Measurements from ENCODE around the gene CCDC190.

Gene CCDC190

DNA sequence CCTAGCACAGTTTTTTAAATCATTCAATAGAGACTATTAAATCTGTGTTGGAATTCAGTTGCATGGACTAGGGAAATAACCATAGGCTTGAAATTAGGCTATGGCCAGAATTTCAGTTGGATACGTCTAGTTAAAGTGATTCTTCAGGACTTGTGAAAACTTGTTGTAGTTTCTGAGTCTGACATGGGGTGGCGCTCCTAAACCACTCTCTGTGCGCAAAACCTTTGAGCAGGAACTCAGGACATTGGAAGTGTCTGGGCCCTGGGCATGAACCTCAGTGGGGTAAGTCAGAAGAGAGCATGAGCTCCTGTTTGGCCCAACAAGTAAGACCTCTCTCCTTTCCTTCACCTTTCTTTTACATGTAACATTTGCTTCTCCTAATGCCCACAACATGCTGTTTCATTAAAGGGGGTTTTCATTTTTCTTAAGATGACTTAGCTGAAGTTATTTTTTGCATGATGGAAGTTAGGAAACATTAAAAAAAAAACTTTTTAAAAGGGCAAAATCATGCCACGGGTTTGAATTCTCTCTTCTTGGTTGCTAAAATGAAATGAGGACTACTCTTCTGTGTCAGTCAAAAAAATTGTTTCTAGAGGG, 17.1 kb upstream of the CCDC190 start:
- in situ Hi-C loops (cut with HindIII; ENCODE audit: low sequenced_read_pairs): no loop called here

GRCh38 chr1:162877412-162877811, 16.4 kb upstream of the CCDC190 start:
- in situ Hi-C loops (cut with HindIII; ENCODE audit: low sequenced_read_pairs): no loop called here

- in situ Hi-C loops (cut with HindIII; ENCODE audit: low sequenced_read_pairs): no loop called here
Observed at GRCh38 chr1:162876751-162877150, 15.8 kb upstream of the CCDC190 start.

DNA sequence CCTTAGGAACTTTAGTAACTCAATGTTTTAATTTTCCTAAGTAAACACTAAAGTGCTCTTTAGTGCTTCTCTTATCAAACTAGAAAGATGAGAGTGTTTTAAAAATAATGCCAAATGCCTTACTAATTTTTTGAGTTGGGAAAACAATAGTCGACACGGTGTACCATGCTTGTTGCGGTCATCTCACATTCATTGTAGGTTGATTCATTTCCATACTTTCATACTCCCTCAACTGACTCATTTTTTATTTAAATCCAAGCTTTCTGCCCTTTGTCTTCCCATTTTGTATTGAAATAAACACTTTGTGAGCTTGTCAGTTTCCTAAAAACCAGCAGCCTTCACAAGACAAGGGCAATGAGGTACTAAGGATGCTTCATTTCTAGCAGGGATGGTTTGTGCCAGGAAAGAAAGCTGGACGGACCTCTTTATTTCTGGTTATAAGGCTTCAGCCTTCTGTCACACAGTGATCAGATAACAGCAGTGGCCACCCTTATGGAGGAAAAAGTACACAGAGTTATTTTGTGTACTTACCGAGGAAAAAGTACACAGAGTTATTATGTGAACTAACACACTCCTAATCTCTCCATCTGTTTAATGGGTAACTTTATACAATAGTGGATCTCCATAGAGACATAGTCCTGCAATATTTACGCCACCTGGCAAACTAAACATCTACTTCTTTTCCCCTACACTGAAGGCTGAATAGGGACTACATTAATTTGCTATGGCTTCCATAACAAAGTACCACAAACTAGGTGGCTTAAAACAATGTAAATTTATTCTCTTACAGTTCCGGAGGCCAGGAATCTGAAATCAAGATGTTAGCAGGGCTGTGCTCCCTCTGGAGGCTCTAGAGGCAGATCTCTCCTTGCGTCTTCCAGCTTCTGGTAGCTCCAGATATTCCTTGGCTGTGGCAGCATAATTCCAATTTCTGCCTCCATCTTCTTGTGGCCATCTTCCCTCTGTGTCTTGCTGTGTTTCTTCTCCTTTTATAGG, 13.0 kb upstream of the CCDC190 start:
- in situ Hi-C loops (cut with HindIII; ENCODE audit: low sequenced_read_pairs): loop anchor here (25.0 kb wide), 1 partner anchor 188 kb away; the partner anchor contains the start of gene RGS4

DNA sequence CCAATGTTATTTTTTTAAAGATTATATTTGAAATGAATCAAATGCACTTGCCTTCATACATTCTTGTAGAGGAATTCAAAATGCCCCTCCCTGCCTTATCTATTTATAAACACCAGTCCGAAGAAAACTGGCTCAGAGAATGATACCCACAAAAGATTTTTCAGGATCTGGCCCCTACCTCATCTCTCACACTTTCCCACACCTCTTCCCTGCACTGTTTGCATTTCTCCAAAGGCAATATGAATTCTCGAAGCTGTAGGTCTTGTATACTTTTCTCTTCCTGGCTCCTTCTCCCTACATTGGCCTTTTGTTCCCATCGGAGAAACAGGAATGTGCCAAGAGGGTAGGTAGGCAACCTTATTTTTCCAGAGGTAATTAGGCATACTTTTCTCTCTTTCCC, 12.0 kb upstream of the CCDC190 start:
- in situ Hi-C loops (cut with HindIII; ENCODE audit: low sequenced_read_pairs): loop anchor here (25.0 kb wide), 1 partner anchor 189 kb away; the partner anchor contains the start of gene RGS4

- in situ Hi-C loops (cut with HindIII; ENCODE audit: low sequenced_read_pairs): loop anchor here (25.0 kb wide), 1 partner anchor 191 kb away; the partner anchor contains the start of gene RGS4
Observed at GRCh38 chr1:162871417-162871816, 10.4 kb upstream of the CCDC190 start.

GRCh38 chr1:162868972-162869371, 8.0 kb upstream of the CCDC190 start:
- in situ Hi-C loops (cut with HindIII; ENCODE audit: low sequenced_read_pairs): loop anchor here (25.0 kb wide), 1 partner anchor 193 kb away; the partner anchor contains the start of gene RGS4

DNA sequence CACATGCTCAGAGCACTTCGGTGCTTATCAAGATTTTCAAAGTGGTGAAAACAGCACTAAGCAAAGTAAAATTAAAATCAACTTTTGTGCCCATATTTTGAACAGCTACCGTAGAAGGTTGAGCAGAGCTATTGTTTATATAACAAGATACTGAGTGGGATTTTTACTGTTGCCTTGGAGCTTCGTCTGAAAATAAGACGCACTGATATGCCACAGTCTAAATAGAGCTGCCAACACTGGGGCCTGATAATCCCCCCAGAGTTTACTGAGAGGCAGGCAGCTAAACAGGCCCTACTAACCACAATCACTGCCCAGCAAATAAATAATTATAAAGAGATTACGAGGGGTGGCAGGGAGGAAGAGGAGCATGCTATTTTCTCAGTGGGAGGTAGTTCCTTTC, 650 bp upstream of the CCDC190 start:
- in situ Hi-C loops (cut with HindIII; ENCODE audit: low sequenced_read_pairs): loop anchor here (5.0 to 25.0 kb wide), 2 partner anchors 201 to 466 kb away; partner anchors contain the start of gene RGS4

GRCh38 chr1:162859191-162859590, 1.8 kb downstream of the CCDC190 start:
- in situ Hi-C loops (cut with HindIII; ENCODE audit: low sequenced_read_pairs): loop anchor here (25.0 kb wide), 1 partner anchor 203 kb away; the partner anchor contains the start of gene RGS4

GRCh38 chr1:162857850-162858249, 3.1 kb downstream of the CCDC190 start:
- in situ Hi-C loops (cut with HindIII; ENCODE audit: low sequenced_read_pairs): loop anchor here (25.0 kb wide), 1 partner anchor 204 kb away; the partner anchor contains the start of gene RGS4

DNA sequence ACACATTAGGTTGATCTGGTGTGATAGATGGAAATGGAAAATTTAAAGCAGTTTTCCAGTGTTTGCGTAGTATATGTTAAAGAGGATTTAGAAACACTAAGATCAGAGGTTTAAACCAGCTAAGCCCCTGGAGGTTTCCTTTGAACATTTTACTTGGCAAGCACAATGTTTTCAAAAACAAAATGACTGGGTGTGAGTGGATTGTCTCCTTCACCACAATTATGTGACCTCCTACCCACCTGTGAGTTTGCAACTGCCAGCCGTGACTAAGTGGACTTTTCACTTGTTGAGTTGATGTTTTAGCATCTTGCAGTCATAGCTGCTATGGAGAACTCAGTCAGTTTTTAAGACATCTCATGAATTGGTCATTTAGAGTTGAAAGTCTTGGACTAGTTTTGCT, 4.7 kb downstream of the CCDC190 start:
- in situ Hi-C loops (cut with HindIII; ENCODE audit: low sequenced_read_pairs): loop anchor here (25.0 kb wide), 1 partner anchor 206 kb away; the partner anchor contains the start of gene RGS4

DNA sequence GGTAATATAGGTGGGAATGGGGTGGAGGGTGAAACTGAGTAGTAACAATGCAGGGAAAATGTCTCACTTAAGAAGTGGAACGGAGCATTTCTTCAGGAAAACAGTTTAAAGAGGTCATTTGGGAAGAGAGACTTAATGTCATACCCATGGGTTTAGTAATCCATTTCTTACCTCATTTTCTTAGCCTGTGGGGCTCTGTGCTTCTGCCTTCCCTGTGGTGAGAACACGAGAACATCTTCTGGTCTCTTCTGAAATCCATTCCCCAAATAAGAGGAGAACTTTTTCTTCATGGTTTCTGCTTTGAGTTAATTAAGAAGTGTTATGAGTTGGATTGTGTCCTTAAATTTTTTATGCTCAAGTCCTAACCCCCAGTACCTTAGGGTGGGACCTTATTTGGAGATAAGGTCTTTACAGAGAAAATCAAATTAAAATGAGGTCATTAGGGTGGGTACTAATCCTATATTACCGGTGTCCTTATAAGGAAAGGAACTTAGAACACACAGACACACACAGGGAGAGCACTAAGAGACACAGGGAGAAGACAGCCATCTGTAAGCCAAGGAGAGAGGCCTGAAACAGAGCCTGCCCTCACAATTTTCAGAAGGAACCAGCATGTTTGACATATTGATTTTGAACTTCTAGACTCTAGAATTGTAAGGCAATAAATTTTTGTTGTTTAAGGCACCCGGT, 5.4 kb downstream of the CCDC190 start:
- in situ Hi-C loops (cut with HindIII; ENCODE audit: low sequenced_read_pairs): loop anchor here (25.0 kb wide), 1 partner anchor 207 kb away; the partner anchor contains the start of gene RGS4

DNA sequence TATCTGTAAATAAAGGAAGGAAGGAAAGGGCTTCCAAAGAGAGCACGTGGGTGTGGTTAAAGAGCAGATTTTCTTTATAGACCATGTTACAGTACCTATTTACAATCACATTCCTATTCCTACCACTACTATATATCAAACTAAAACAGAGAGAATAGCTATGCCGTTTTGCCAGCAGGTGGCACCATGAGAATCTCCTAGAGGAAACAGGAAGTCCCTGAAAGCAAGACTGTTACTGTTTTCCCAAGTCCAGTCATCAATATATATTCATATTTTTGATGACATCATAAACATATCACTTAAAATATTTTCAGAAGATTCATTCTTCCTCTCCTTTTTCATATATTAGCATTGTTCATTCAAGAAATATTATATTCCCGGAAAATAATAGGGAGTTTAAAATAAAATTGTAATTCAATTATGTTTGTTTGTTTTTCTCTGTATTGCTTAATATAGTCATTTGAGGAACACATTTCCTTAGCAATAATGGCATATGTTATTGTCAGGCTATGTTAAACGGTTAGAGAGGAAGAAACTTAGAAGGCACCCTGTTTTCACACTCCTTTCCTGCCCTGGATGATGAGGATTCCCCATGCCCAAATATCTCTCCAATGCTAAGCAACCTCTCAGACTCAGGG, 6.6 kb downstream of the CCDC190 start:
- in situ Hi-C loops (cut with HindIII; ENCODE audit: low sequenced_read_pairs): loop anchor here (5.0 to 25.0 kb wide), 2 partner anchors 48 to 208 kb away; partner anchors contain the start of gene RGS4

GRCh38 chr1:162851341-162851740, 9.6 kb downstream of the CCDC190 start:
- in situ Hi-C loops (cut with HindIII; ENCODE audit: low sequenced_read_pairs): loop anchor here (5.0 to 25.0 kb wide), 2 partner anchors 51 to 211 kb away; partner anchors contain the start of gene RGS4

DNA sequence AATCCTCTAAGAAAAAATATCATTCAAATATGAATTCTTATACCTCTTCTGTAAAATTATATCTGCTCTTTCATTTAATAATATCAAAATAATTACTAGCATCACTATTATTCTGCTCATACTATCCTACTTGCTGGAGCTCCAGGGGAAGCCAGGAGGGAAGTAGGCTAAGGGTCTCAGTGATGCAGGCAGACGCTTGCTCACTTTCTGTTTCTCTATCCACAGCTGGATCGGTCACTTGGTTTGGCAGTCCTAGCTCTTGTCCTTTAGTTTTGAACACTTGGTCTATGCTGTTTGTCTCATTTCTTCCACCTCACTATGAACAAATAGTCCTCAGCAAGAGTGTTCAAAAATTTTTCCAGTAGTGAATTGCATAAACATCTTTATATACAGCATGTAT, 11.3 kb downstream of the CCDC190 start:
- in situ Hi-C loops (cut with HindIII; ENCODE audit: low sequenced_read_pairs): loop anchor here (5.0 to 25.0 kb wide), 3 partner anchors 53 to 465 kb away; partner anchors contain the start of gene RGS4

- in situ Hi-C loops (cut with HindIII; ENCODE audit: low sequenced_read_pairs): loop anchor here (10.0 kb wide), 1 partner anchor 467 kb away; no protein-coding TSS in a partner anchor
Observed at GRCh38 chr1:162847839-162848453, 13.0 kb downstream of the CCDC190 start.

DNA sequence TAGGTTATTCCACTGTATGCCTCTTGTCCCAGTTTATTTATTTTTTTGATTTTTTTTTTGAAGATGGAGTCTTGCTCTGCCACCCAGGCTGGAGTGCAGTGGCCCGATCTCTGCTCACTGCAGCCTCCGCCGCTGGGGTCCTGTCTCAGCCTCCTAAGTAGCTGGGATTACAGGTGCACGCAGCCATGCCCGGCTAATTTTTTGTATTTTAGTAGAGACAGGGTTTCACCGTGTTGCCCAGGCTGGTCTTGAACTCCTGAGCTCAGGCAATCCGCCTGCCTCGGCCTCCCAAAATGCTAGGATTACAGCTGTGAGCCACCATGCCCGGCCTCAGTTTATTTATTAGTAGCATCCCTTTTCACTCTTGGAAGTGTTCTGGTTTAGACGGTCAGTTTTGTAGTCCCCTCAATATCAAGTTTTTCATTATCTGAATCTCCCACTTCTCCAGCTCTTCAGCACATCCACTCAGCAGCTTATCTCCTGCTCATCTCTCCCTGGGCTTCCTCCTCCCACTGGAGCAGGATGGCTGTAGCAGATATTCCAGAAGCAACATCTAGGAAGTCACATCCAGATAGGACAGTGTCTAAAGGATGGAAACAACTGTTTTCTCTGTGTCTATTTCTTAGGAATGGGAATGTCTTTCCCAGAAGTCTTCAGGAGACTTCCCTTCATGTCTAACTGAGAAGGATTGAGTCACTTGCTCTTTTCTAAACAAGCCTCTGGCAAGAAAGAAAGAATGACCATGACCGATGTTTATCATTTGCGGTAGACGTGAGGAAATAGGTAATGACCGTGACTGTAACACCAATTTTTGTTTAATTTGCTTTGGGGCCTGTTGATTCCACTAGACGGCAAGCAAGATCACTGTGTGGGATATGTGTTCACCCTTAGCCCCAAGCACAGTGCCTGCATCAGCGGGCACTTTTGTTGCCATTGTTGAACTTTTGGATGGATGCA, 14.4 kb downstream of the CCDC190 start:
- in situ Hi-C loops (cut with HindIII; ENCODE audit: low sequenced_read_pairs): loop anchor here (10.0 kb wide), 1 partner anchor 468 kb away; no protein-coding TSS in a partner anchor

DNA sequence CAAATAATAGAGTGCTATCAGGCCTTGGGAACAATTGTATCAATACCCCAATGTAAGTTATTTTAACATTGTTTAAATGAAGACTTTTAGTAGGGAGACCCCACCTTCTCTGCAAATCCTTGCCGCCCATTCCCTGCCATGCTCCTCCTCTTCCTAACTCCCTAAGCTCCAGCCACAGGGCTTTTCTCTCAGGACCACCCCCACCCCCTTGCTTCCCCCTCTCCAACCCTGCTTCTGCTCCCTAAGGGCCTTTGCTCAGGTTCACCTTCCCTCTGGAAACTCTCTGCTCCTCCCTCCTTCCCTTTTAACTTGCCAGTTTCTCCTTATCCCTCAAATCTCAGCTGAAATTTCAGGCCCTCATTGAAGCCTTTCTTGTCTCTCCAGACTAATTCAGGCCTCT, 16.8 kb downstream of the CCDC190 start:
- in situ Hi-C loops (cut with HindIII; ENCODE audit: low sequenced_read_pairs): loop anchor here (10.0 kb wide), 1 partner anchor 471 kb away; no protein-coding TSS in a partner anchor

Data from endothelial cell of hepatic sinusoid (primary cell).